AG04449 (cell line): ENCODE results near the gene PSIP1.
"Not testable (repeated sequence)": the region's sequence is repeated elsewhere in the genome, so short reads cannot be mapped to it uniquely, and the experiment has no call there.

Source experiments
- CTCF ChIA-PET: fragments of 350-600 bp; formaldehyde crosslinking; extraction: SDS; loops from one replicate; lab custom pipeline; 2021; ENCODE audit warnings: antibody characterized with exemption; lab: Yijun Ruan, JAX
- POLR2A ChIA-PET: fragments of 400-600, 350-600 bp; formaldehyde crosslinking; extraction: SDS; loops from one replicate; lab custom pipeline; 2020; ENCODE audit warnings: antibody characterized with exemption, inconsistent platforms; lab: Yijun Ruan, JAX
- DNase-seq: peaks from one replicate; pipeline ENCODE4 v3.0.0-alpha.2; 2010; ENCODE audit warnings: low read depth, low spot score
- H3K4me3 ChIP-seq: 2 replicates; pipeline ENCODE4 v1.5.1; 2011; ENCODE audit warnings: low read depth, mild to moderate bottlenecking, control low read depth, low read length
- TF ChIP-seq, protein P1 (sequence below): IDR thresholded peaks from one replicate; pipeline ENCODE4 v1.5.1; 2011; ENCODE audit warnings: mild to moderate bottlenecking, moderate library complexity, low read length, control low read depth, inconsistent platforms; ENCODE audit not compliant: insufficient read depth; ENCODE audit errors: missing control alignments

PSIP1 gene

DNA sequence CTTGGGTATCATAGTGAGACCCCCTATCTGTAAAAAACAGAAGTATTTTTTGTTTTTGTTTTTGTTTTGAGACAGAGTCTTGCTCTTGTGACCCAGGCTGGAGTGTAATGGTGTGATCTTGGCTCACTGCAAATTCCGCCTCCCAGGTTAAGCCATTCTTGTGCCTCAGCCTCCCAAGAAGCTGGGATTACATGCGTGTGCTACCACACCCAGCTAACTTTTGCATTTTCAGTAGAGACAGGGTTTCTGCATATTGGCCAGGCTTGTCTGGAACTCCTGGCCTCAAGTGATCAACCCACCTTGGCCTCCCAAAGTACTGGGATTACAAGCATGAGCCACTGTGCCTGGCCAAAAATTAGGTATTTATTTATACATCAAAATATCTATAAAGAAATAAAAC lies 31.9 kb upstream of the PSIP1 start:
- ChIA-PET CTCF (interaction anchor here (1.3 kb wide), 1 partner anchor 65 kb away, joined by 3 read pairs; no protein-coding TSS in a partner anchor), POLR2A (no interaction called here)

DNA sequence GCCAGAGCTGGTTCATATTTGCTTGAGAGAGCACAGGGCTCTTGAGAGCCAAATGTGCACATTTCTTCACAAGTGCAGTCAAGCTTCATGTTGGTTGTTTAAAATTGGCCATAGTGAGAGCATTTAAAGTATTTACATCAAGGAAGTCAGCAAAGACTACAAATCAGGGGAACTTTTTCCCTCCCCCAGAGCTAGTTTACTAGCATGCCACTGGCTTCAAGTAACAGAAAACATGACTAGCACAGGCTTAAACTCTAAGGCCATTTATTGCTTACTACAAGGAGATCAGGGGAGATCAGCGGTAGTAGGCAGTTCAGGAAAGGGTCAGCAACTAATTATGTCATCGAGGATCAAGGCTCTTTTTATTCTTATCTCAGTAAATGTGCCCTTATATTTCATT lies 31.1 kb upstream of the PSIP1 start:
- TF ChIP-seq, protein P1, sequence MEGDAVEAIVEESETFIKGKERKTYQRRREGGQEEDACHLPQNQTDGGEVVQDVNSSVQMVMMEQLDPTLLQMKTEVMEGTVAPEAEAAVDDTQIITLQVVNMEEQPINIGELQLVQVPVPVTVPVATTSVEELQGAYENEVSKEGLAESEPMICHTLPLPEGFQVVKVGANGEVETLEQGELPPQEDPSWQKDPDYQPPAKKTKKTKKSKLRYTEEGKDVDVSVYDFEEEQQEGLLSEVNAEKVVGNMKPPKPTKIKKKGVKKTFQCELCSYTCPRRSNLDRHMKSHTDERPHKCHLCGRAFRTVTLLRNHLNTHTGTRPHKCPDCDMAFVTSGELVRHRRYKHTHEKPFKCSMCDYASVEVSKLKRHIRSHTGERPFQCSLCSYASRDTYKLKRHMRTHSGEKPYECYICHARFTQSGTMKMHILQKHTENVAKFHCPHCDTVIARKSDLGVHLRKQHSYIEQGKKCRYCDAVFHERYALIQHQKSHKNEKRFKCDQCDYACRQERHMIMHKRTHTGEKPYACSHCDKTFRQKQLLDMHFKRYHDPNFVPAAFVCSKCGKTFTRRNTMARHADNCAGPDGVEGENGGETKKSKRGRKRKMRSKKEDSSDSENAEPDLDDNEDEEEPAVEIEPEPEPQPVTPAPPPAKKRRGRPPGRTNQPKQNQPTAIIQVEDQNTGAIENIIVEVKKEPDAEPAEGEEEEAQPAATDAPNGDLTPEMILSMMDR = no peak
- ChIA-PET POLR2A (no interaction called here), CTCF (interaction anchor here (1.3 kb wide), 1 partner anchor 66 kb away, joined by 3 read pairs; no protein-coding TSS in a partner anchor)
- H3K4me3 ChIP-seq = no peak overlapping the region
- DNase-seq = no peak

More for the DNA sequence above, 31.9 kb upstream of the PSIP1 start:
- H3K4me3 ChIP-seq = no peak overlapping the region
- TF ChIP-seq, protein P1 = no peak
- no peak for DNase-seq

DNA sequence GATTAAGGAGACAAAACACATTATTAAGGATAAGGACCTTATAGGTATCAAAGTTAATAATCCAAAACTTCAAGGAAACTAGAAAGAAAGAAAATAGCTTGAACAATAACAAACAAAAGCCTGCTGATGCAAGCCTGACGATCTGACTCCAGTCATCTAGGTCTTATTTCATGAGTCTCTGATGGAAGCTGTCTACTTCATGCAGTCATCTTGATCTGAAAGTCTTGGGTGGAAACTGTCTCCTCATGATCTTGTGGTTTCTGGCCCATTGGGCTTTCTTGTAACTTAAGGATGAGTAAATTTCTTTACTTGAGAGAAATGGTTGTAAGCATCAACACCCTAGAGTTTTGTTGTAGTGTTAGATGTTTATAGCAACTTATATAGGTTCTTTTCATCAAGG lies 20.6 kb upstream of the PSIP1 start:
- H3K4me3 ChIP-seq = no peak overlapping the region
- TF ChIP-seq, protein P1 = no peak
- ChIA-PET CTCF (no interaction called here), POLR2A (no interaction called here)
- no peak for DNase-seq

DNA sequence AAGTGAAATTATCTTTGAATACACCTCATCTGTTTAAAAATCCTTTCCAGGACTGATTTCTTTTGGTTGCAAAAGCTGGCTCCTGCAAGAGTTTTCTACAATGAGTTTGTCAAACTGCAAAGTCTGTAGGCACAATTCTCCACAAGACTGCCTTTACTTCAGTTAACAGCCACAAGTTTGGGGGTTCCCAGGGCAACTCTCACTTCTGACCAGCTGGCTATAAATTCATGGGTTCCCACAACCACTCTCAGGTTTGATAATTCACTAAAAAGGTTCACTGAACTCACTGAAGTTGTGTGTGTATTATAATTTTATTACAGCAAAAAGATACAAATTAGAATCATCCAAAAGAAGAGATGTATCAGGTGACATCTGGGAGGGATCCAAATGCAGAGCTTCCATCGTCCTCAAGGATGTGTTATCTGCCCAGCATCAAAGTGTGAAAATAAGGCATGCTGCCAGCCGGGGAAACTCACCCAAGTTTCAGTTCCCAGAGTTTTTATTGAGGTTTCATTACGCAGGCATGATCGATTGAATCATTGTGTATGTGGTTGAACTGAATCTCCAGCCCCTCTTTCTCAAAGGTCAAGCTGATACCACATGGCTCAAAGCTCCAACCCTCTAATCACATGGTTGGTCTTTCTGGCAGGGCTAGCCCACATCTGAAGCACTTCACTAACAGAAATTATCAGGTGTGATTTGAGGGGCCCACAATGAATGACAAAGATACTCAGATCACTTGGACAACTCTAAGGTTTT lies 19.0 kb upstream of the PSIP1 start:
- DNase-seq = no peak
- no peak overlapping the region for H3K4me3 ChIP-seq
- TF ChIP-seq, protein P1 = no peak
- ChIA-PET POLR2A (no interaction called here), CTCF (no interaction called here)

DNA sequence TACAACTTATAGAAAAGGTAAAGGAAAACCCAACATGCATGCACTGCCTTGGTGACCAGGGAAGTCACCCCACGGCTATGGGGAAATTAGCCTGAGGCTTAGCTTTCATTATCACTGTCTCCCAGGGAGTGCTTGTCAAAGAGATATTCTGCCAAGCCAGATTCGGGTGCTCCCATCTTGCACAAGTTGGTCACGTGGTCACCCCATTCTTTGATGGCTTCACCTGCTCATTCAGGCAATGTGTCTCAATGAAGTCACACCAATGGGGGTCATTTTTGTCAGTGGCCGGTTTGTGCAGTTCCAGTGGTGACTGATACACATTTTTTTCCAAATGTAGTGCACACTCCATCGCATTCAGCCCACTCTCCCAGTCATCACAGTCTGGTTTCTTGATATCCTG lies 16.3 kb upstream of the PSIP1 start:
- H3K4me3 ChIP-seq, POLR2A ChIA-PET, DNase-seq, CTCF ChIA-PET: not testable (repeated sequence)

DNA sequence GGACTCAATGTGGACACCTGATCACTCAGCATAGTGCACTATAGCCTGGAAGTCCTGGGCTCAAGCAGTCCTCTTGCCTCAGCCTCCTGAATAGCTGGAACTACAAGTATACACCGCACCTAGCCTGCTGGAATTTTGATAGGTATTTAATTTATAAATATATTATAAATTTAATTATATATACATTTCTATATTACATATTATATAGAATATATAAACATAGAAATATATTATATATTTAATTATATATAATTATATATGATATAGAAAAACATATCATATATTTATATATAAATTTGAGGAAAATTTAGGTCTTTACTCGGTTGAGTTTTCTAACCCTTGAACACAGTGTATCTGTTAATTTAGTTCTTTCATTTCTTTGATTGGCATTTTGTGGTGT lies 15.2 kb upstream of the PSIP1 start:
- POLR2A ChIA-PET = no interaction called here
- CTCF ChIA-PET = interaction anchor here (1.5 kb wide), 1 partner anchor 10 kb away, joined by 3 read pairs; no protein-coding TSS in a partner anchor
- TF ChIP-seq, protein P1 = no peak

More for the DNA sequence above, 15.2 kb upstream of the PSIP1 start:
- H3K4me3 ChIP-seq = no peak overlapping the region
- no peak for DNase-seq
